Ureter (tissue), 1 donor: Measurements from ENCODE around the gene VGLL4. TPM values are rescaled to one million over a fixed set of nuclear protein-coding genes. Genes with fewer than 3 reads are reported as not detected.

Experiments used
- DNase-seq: peaks from one replicate; pipeline ENCODE4 v3.0.0-alpha.2; 2020; ENCODE audit warnings: low spot score
- total RNA-seq: library from RNA; stranded (reverse); gene quantifications from one replicate; pipeline ENCODE4 v1.2.4, GENCODE V29; 2023
- donor health status: DM: yes; HTN: yes; CAD: no.

The VGLL4 gene
- total RNA-seq, 1 donor from 2014 or later, result 88.3 TPM

- DNase-seq, result no peak
These were observed 78.2 kb downstream of the VGLL4 start for GRCh38 chr3:11565492-11565891.

- no peak for DNase-seq
These were observed 78.6 kb downstream of the VGLL4 start for GRCh38 chr3:11565072-11565471.

GRCh38 chr3:11564577-11565001 is 79.1 kb downstream of the VGLL4 start:
- peak; percentile 39 for DNase-seq

- DNase-seq, result no peak
These were observed 79.9 kb downstream of the VGLL4 start for GRCh38 chr3:11563865-11564185.

GRCh38 chr3:11563159-11563864 is 80.4 kb downstream of the VGLL4 start:
- no peak for DNase-seq

GRCh38 chr3:11562277-11562881 is 81.3 kb downstream of the VGLL4 start:
- peak; percentile 40 for DNase-seq

GRCh38 chr3:11560746-11561145 is 83.0 kb downstream of the VGLL4 start:
- DNase-seq, result no peak

- no peak for DNase-seq
These were observed 83.7 kb downstream of the VGLL4 start for GRCh38 chr3:11559816-11560633.

- DNase-seq, result no peak
These were observed 84.5 kb downstream of the VGLL4 start for GRCh38 chr3:11558918-11559815.

GRCh38 chr3:11558411-11558903 is 85.3 kb downstream of the VGLL4 start:
- no peak for DNase-seq

- DNase-seq, result no peak
These were observed 85.7 kb downstream of the VGLL4 start for GRCh38 chr3:11558002-11558401.

GRCh38 chr3:11556851-11557644 is 86.7 kb downstream of the VGLL4 start:
- DNase-seq, result no peak

- no peak for DNase-seq
These were observed 87.7 kb downstream of the VGLL4 start for GRCh38 chr3:11555881-11556633.

- DNase-seq, result no peak
These were observed 88.4 kb downstream of the VGLL4 start for GRCh38 chr3:11555211-11555782.

GRCh38 chr3:11554666-11555065 is 89.0 kb downstream of the VGLL4 start:
- no peak for DNase-seq

GRCh38 chr3:11554236-11554610 is 89.5 kb downstream of the VGLL4 start:
- no peak for DNase-seq

GRCh38 chr3:11553436-11554235 is 90.1 kb downstream of the VGLL4 start:
- DNase-seq, result no peak

- no peak for DNase-seq
These were observed 91.1 kb downstream of the VGLL4 start for GRCh38 chr3:11552289-11553264.
